NOMO-1 (cell line): Measurements from ENCODE around the gene DENND1A.
A peak's percentile ranks its signal among the peaks of the same experiment; 100 is the strongest.

Experiments
- DNase-seq, 2 experiments: peaks; one replicate each; lab custom pipeline; 2025; ENCODE audit not compliant: unreplicated experiment in 2 of 2; lab: John Stamatoyannopoulos, UW

The DENND1A gene

DNA sequence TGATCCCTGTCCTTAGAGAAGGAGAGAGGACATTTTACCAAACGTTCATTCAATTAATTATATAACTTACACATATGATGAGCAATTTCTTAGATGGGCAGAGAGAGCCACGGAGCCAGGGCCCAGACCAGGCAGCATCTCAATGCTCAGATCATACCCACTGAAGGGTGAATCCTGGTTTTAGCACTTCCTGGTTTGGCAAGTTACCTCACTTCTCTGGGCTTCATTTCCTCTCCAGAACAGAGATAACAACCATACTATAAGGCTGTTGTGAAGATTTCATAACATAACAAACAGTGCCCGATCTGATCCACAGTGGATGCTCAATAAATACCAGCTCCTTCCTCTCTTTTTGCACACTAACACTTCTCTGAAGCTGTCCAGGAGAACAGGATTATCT is 271.1 kb downstream of the DENND1A start:
- no peak for DNase-seq

DNA sequence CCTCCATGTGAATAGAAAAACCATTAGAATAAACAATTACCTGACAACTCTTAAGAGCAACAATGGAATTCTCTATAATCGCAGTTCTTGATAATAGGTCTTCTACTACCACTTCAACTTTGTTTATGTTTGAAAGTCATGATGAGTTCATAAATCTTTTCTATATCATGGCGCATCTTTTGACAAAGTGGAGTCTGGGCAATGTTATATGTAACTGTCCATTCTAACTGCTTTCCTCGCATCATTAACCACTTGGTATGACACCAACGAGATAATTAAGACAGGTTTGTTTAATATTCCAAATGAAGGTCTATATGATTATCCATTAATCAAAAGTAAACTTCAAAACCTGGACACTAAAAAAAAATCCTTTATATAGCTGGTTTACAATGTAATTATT is 272.0 kb downstream of the DENND1A start:
- DNase-seq = no peak

DNA sequence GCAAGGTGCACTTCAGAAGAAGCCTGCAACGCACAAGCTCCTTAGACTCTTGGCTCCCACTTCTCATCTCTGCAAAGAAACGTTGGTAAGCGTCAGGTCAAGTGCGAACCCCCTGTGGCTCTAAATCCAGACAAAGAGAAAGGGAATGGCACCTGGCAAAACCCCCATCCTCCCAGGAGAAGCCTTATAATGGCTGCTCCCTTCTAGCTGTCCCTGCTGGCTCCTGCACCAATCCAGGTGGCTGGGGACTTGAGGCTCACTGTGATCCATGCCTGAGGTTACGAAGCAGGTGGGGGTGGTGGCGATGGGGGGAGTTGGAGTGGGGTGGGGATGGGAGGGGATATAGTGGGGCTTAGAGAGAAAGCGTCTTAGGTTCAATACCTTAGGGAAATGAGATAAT is 272.8 kb downstream of the DENND1A start:
- no peak for DNase-seq

DNA sequence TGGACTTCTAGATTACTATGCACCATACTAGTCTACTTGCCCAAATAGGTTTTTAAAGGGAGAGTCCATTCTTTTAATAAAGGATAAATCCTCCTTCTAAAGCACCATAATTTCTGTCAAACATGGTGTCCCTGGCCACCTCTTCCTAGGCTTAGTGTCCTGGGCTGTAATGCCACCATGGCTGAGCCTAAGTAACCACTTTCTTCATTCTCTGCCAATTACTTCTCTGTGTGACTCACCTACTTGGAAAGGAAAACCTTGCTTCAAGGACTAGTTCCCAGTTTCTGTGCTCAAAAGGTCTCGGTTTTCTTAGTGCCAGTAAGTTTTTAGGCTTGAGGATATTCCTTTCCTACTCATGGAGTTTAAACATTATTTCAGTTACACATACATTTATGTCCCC is 273.4 kb downstream of the DENND1A start:
- no peak for DNase-seq

DNA sequence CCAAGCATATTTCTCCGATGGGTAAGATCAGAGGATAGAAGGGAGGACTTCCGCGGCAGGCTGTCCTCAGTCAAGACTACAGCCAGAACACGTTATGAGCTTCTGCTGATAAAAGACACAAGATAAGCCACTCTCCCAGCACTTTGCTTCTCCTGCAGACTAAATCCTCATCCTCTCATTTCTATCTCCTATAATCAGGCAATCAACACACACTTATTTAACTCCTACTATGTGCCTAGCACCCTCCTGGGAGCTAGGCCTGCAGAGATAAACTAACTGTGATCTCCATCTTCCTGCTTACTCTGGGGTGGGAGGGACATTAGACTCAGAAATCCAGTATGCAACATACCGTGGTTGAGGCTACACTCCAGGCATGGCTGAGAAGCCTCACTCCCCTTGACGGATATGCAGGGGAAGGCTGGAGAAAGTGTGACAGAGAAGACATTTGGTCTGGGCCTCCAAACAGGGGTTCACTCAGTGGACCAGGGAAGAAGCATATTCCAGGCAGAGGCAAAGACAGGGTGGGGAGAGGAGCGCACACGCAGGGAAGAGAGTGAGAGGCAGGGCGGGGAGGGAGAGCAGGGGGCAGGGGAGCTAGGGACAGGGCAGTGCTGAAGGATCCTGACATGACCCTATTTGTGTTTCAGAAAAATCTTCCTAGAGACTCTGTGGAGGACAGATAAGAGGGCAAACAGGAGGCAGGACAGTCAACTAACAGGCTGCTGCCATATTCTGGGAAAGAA is 274.1 kb downstream of the DENND1A start:
- DNase-seq = no peak

DNA sequence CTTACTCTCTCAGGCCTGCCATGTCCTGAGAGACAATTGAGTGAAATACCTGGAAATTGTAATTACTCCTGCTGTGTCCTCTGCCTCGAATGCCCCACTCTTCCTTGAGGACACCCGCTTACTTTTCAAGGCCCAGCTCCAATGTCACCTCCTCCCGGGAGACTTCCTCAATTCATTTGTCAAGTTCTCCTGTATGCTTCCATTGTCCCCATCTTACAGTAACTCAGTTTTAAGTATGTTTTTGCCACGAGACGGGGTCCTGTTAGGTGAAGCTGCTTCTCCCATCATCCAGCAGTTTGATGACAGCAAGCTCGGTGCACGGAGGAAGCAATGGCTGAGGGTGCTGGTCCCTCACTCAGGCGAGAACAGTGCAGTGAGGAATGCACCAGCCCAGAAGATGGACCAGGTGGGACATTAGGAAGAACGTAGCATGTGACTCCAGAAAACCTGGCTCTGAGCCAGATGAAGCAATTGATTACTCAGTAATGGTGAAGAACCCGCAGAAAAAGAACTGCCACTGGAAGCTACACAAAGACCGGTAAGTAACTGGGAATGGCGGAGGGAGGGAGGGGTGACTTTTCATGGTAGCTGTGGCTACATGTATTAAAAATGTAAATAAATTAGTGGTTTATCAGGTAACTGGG is 274.8 kb downstream of the DENND1A start:
- no peak for DNase-seq

DNA sequence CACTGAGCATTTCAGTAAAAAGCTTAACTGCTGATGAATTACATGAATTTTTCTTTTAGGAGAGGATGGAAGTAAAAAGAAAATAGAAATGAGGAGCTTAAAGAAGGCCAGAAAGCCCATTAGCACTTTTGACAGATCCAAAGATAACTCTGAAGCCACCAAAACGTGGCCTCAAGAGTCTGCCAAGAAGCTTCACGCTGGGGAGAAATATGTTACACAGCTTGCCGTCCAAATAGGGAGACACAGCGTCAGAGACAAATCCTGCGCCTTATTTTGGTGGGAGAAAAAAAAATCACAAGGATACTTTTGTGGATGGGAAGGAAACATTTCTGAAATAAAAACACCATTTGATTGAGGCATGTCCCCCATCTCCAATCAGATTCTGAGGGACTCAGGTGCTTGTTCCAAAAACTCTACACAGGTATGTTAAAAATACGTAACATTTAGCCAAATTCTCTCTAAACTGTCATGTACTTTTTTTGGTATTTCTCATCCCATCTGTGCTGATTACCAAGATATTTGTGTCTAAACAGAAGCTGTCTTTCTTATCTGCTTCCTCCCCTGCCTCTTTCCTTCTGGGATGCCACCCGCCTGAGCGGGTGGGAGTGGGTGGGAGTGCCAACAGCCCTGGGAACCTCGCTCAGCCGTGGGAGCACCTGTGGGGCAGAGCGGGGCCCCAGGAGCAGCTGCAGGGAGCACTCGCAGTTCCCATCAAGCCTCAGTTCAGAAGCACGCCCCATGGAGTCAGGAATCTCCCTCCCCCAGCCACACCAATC is 275.5 kb downstream of the DENND1A start:
- DNase-seq = no peak

DNA sequence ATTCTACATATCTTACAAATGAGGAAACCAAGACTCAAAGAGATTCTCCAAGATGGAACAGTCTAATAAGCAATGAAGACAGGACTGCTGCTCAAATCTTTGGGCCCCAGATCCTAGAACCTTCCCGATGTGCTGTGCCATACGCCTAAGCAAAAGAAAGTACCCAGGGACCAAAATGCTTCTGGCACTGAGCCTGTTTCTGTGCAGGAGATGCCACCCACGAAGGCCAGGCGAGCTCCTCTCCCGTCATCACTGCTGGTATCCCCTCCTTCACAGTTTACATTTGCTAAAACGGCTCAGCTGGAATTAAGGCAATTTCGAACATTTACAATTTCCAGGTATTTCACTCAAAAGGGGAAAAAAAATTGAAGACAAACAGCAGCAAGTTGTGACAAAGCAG is 277.5 kb downstream of the DENND1A start:
- DNase-seq = no peak

DNA sequence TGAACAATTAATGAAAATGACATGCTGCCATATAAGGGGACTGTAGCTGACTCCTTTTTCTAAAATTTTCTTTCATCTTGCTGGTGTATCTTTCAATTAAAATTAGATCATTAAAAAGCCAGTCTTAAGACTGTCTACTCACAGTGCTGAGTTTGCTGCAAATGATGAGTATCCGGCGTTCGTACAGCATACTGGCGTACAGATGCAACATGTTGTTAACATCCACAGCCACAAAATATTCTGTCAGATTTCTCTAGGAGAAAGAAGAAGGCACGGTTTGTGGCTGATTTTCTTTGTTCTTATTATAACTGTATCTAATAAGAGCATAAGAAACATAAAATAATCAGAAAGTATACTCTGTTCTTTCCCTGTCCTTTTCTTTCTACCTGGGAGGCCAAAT is 278.1 kb downstream of the DENND1A start:
- DNase-seq = no peak

DNA sequence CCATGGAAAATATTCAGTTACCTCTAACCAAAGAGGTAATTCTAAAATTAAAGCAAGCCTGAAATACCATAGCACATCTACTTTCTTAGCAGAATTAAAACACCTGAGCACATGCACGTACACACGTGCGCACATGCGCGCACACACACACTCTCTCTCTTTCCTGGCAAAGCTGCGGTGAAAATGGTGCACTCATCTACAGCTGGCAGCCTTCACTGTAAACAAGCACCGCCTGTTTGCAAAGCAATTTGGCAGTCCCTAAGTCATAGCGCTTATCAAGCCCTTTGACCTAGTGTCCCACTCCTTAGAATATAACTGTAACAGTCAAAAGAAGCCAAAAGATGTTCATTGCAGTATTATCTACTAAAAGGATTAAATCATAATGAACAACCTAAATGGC is 278.7 kb downstream of the DENND1A start:
- no peak for DNase-seq

DNA sequence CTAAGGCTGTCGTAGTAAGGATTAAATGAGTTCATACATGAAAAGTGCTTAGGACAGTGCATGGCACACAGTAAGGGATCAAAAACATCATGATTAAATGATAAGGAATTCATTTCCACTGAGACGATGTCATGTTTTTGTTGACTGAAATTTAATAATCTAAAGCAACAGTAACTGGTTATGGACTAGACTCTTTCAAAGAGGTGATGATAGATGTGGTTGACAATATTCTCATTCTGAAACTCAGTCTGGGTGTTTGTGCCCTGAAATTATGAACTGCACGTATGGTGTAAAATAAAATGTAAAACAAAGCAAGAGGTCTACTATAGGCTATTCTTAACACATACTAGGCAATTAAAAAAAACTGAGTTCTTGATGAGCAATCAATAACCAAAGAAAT is 280.0 kb downstream of the DENND1A start:
- DNase-seq = no peak

DNA sequence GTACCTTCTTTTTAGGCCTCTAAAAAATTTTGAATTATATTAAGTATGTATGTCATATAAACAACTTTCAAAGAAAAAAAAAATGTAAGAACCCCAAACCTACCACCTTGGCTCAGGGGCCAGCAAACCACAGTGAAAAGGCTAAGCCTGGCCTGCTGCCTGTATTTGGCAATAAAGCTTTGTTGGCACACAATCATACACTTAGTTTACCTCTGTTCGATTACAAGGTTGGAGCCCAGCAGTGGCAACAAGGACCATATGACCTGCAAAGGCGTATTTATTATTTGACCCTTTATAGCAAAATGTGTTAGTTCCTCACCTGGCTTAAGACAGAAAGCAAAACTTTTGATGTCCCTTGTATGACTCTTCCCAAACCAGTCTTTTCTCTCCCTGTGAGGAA is 282.8 kb downstream of the DENND1A start:
- no peak for DNase-seq

DNA sequence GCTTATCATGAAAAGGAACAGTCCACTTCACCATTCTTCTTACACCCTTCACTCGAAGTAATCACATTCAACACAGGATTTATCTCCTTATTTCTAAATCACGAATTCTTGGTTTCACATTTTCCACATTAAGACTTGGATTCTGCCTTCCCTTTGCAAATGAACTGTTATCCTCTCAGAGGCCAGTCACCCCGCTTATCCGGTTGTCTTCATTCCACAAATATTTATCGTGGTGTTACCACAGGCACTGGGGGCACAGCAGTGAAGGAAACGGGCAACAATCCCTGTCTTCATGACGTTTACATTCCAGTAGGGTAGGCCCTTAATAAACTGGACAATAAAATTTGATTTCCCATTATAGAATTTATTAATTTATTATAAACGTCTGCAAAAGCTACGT is 284.2 kb downstream of the DENND1A start:
- DNase-seq = no peak

DNA sequence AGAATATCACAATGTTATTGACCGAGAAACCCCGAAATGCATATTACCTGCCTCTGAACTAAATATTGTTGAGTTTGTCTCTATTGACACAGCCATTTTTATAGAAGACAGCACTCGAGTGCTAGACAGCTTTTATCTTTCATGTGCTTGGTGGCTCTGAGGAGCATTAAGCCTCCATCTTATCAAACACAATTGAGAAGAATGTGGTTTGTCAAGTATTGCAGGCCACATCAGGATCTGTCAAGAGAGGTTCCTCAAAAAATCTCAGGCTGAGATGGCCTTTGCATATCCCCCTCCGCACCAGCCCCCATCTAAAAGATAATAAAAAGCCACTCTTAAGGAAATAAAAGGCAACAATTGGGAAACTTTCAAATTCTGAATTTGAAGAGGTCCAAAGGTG is 284.8 kb downstream of the DENND1A start:
- no peak for DNase-seq

DNA sequence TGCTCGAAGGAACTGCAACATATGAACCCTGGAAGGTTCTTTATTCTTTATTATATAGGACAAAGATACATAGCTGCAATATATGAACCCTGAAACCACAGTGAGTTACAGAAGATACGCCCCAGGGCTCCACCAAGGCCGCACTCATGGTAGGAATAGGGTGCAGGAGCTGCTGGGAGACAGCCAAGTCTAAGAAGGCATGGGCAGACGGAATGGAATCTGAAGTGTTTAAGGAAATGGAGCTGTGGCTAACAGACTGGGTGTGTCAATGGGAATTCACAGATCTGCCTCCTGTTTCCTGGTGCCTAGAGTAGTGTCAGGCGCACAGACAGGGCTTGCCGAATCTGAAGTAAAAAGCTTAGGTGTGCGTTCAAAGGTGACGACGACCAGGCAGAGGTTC is 286.4 kb downstream of the DENND1A start:
- no peak for DNase-seq

DNA sequence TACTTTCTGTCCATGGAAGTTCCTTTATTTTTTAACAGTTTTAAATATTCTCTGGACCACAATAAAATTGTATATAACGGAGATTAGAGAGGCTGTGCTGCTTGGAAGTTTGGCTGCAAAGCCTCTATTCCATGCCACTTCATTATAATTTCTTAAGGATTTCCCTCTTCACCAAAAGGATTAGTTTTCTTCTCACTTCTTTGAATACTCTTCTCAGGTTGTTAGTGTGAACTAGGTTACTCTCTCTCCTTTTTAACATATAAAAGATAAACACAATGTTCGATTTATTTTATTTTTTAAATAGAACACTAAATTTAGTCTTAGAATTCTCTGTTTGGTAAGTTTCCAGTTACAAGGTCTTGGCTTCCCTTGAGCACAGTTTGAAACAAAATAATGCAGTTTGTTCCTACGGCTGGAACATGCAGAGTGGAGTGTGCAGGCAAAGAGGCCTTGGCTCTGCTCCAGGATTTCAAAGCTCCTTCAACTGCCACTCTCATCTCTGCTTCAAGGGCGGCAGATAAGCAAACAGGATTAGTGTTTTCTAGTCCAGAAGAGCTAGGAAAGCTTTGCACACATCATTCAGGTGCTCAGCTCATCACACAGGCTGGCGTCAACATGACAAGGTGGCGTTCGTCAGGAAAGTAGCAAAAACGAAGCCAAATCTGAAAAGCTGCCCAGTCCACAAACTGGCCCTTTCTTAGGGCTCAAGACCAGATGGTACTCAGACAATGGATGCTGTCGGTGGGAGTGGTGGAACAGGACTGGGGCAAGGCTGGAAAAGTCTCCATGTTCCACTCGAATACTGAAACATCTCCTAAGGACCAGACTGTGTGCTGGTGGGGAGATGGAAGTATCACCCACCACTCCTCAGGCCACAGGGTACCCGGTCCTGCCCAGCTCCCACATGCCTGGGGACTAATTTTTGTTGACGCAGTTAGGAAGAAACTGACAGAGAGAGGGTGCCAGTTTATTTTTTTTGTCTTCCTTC is 287.3 kb downstream of the DENND1A start:
- no peak for DNase-seq

DNA sequence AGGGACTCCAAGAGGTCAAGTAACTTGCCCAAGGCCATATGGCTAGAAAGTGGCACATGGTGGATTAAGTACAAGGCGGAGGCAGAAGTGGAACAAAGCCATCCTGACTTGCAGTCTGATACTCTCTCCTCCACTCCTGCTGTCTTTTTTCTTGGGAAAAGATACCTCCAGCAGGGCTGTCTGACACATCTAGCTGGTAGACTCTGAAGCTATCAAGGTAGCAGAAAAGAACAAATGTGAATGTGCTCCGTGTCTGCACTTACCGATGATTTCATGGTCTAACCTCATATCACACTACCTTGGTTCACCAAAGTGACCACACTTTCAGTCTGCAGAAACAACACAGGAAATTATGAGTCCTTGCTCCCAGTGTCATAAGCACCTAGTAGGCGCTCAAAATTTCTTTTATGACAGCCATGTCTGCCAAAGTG is 289.1 kb downstream of the DENND1A start:
- DNase-seq = no peak

DNA sequence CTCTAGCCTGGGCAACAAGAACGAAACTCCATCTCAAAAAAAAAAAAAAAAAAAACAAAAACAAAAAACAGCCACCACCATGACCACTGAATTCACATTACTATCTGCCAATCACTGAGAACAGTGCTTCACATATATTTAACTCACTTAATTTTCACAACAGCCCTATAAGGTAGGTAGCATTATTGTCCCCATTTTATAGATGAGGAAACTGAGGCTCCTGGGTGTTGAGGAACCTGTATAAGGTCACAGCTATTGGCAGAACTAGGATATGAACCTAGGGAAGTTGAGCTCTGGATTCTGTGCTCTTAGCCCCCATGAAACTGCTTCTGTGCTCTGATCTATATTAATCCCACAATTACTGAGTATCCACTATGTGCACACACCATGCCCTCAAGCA is 290.2 kb downstream of the DENND1A start:
- no peak for DNase-seq

DNA sequence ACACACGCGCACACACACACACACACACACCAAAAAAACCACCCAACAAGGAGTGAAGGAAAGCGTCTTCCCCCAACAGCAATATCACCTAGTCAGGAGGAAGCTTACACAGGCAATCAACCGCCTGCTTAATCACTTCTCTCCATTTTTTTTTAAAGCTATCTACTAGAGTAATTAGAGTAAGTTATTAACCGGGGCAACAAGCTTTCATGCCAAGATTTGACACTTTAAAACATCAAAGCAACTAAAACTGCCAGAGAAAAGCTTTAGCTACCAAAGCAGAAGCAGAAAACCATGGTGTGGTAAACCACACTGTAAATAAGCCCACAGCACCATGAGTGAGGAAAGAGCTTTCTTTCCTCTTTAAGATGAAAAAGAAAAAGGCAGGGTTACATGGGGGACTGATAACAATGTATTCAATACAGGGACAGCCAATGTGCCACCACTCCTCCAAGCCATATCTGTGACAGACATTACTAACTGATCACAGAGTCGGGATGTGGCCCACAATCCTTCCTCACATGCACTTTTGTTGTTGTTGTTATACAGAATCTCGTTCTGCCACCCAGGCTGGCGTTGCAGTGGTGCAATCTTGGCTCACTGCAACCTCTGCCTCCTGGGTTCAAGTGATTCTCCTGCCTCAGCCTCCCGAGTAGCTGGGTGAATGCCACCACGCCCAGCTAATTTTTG is 291.8 kb downstream of the DENND1A start:
- peak; percentile 64 to 91 for DNase-seq

DNA sequence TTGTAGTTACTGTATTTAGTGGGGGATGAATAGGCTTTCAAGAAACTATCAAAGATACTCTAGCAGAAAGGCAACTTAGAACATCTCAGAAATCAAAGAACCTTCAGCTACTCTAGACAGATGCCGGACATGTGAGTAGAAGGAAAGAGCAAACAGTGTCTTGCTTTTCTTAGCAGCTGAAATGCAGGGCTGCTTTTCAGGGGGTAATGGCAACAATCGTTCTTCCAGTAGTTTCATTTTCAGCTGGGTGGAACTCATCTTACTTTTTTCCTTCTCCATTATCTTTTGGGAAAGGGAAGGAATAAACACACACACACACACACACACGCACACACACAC is 292.4 kb downstream of the DENND1A start:
- DNase-seq = no peak
